DOHH2 (cell line): ENCODE results near the gene CIB4.

ENCODE experiments used
- EZH2phosphoT487 ChIP-seq: fragments of 200-600 bp; sonication (generic); IDR thresholded peaks from 2 replicates; pipeline ENCODE4 v1.6.1; 2017; ENCODE audit warnings: borderline replicate concordance, mild to moderate bottlenecking, antibody characterized with exemption, low read length, moderate library complexity, mixed read lengths
- TF ChIP-seq, protein P1 (sequence below): fragments of 200-600 bp; sonication (generic); IDR thresholded peaks from one replicate; pipeline ENCODE4 v1.5.1; 2014; ENCODE audit warnings: antibody characterized with exemption, mild to moderate bottlenecking, low read depth, low read length; ENCODE audit not compliant: poor library complexity, severe bottlenecking

DNA sequence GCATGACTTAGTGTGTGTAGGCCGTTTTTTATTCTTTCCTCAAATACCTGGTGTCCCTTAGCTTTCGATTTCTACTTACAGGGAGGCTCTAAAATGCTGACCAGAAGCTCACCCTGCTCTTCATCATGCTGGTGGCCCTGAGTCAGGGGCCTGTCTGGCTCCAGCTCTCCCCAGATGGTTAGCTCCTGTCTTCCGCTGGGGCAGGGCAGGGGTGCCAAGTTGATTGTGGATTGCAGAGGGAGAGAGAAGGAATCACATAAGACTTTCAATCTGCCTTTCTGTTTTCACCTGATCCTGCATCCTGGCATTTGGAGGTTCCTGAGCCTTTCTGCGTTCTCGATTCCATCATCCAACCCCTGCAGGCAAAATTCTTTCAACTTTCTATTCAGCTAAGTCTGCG lies 4.2 kb downstream of the CIB4 start:
- TF ChIP-seq, protein P1, sequence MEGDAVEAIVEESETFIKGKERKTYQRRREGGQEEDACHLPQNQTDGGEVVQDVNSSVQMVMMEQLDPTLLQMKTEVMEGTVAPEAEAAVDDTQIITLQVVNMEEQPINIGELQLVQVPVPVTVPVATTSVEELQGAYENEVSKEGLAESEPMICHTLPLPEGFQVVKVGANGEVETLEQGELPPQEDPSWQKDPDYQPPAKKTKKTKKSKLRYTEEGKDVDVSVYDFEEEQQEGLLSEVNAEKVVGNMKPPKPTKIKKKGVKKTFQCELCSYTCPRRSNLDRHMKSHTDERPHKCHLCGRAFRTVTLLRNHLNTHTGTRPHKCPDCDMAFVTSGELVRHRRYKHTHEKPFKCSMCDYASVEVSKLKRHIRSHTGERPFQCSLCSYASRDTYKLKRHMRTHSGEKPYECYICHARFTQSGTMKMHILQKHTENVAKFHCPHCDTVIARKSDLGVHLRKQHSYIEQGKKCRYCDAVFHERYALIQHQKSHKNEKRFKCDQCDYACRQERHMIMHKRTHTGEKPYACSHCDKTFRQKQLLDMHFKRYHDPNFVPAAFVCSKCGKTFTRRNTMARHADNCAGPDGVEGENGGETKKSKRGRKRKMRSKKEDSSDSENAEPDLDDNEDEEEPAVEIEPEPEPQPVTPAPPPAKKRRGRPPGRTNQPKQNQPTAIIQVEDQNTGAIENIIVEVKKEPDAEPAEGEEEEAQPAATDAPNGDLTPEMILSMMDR = no peak
- no peak for TF ChIP-seq EZH2phosphoT487
